Panc1 (cell line): ENCODE measurements around the gene NTM. TPM values are rescaled to one million over a fixed set of nuclear protein-coding genes. Genes with fewer than 3 reads are reported as not detected.

Experiments
- ATAC-seq: fragments of 200-7000 bp; cut with Tn5 transposase; 2 replicates; pipeline ENCODE4 v1.9.1; 2020; ENCODE audit warnings: mild to moderate bottlenecking, moderate library complexity
- BruUV-seq: library from RNA; stranded (reverse); fragments of 400-500 nt; replicated peaks from 2 replicates; lab custom pipeline; 2021; lab: Mats Ljungman, UMichigan
- CTCF ChIA-PET: fragments of 300-600 bp; sonication (Branson Sonifier 250); formaldehyde crosslinking; loops from one replicate; lab custom pipeline; 2022; ENCODE audit warnings: antibody characterized with exemption; lab: Charles Lee
- POLR2A ChIA-PET: fragments of 300-600 bp; sonication (Branson Sonifier 250); formaldehyde crosslinking; loops from one replicate; lab custom pipeline; 2022; ENCODE audit warnings: antibody characterized with exemption; lab: Charles Lee
- DNase-seq: peaks from one replicate; pipeline ENCODE4 v3.0.0-alpha.2; 2010; ENCODE audit warnings: low read depth, low spot score
- H3K27ac ChIP-seq: 2 replicates; pipeline ENCODE4 v1.5.1; 2011; ENCODE audit warnings: mild to moderate bottlenecking, low read length, inconsistent platforms
- H3K27me3 ChIP-seq: fragments of 200-500 bp; sonication (Bioruptor generic); 2 replicates; pipeline ENCODE4 v1.6.0; 2014; ENCODE audit warnings: low read length, inconsistent platforms; ENCODE audit not compliant: control insufficient read depth, insufficient read depth
- H3K36me3 ChIP-seq: fragments of 200-500 bp; sonication (Bioruptor generic); 2 replicates; pipeline ENCODE4 v1.5.1; 2014; ENCODE audit warnings: inconsistent platforms, mild to moderate bottlenecking, low read length, moderate library complexity; ENCODE audit not compliant: control insufficient read depth, insufficient read depth
- H3K4me1 ChIP-seq: 2 replicates; pipeline ENCODE4 v1.5.1; 2011; ENCODE audit warnings: inconsistent platforms, mild to moderate bottlenecking, low read length, moderate library complexity; ENCODE audit not compliant: control insufficient read depth, insufficient read depth
- H3K4me3 ChIP-seq, 2 experiments: 2 replicates each; pipeline ENCODE4 v1.5.1; 2011 to 2012; ENCODE audit warnings: low read depth in 2 of 2, low read length in 2 of 2, mild to moderate bottlenecking in 2 of 2, inconsistent platforms in 1 of 2, moderate library complexity in 1 of 2
- H3K9me3 ChIP-seq: fragments of 200-500 bp; sonication (Bioruptor generic); 2 replicates; pipeline ENCODE4 v1.5.1; 2014; ENCODE audit warnings: low read depth, mild to moderate bottlenecking, inconsistent platforms, low read length, moderate library complexity; ENCODE audit not compliant: control insufficient read depth, insufficient read depth
- POLR2AphosphoS5 ChIP-seq: IDR thresholded peaks from 2 replicates; pipeline ENCODE4 v1.6.1; 2012; ENCODE audit warnings: mild to moderate bottlenecking, low read depth, low read length, moderate library complexity
- REST ChIP-seq, 2 experiments: IDR thresholded peaks; 2 replicates each; pipeline ENCODE4 v1.6.1; 2011 to 2012; ENCODE audit warnings: low read depth in 2 of 2, control low read depth in 1 of 2, low read length in 1 of 2, mild to moderate bottlenecking in 1 of 2, moderate library complexity in 1 of 2; ENCODE audit not compliant: insufficient read depth in 1 of 2
- SIN3A ChIP-seq: IDR thresholded peaks from 2 replicates; pipeline ENCODE4 v1.6.1; 2012; ENCODE audit warnings: low read depth, mild to moderate bottlenecking, low read length, moderate library complexity, borderline replicate concordance; ENCODE audit not compliant: insufficient read depth
- TCF7L2 ChIP-seq: IDR thresholded peaks from 2 replicates; pipeline ENCODE4 v1.6.1; 2011; ENCODE audit warnings: mild to moderate bottlenecking, low read depth, low read length, inconsistent platforms
- in situ Hi-C: cut with HindIII; loops from 2 replicates; pipeline ENCODE4 v1.10.0; 2016; ENCODE audit warnings: low sequenced_read_pairs, low pct_unique_long_range_greater_than_20kb
- intact Hi-C: fragments of 100-400 bp; cut with micrococcal nuclease; formaldehyde crosslinking; loops from one replicate; pipeline ENCODE4 v1.10.0; 2022; ENCODE audit not compliant: unreplicated experiment
- total RNA-seq: library from RNA; stranded (reverse); gene quantifications from one replicate; pipeline ENCODE4 v1.2.1, GENCODE V29; 2021; ENCODE audit not compliant: unreplicated experiment
- TF ChIP-seq, protein P1 (sequence below): fragments of 450-650 bp; IDR thresholded peaks from 2 replicates; pipeline ENCODE4 v1.5.1; 2017; ENCODE audit warnings: mild to moderate bottlenecking

NTM gene
- total RNA-seq, 1 experiment from 2014 or later = 0.10 TPM

DNA sequence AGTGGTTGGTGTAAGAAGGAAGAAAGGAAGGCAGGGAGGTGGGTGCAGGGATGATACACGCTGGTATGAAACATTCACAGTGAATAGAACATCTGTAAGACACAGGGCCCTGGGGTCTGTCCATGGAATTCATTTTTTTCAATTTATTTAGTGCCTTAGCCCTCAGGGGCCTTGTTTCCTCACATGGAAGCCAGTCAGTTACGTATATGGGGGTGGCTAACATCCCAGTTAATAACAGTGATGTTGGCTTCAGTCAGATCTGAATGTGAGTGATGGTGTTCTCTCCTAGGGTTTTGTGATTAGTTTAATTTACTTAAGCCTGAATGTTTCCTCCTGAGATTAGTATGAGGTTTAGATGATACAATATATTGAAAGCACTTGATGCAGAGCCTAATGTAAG, 577.1 kb downstream of the NTM start:
- POLR2A ChIA-PET = no interaction called here
- Histone ChIP-seq H3K9me3 (no peaks in the 10 kb centered on the region), H3K27me3 (no peaks in the 10 kb centered on the region), H3K27ac (no peak overlapping the region), H3K36me3 (no peaks in the 10 kb centered on the region), H3K4me1 (no peaks in the 10 kb centered on the region), H3K4me3 (no peak overlapping the region)
- ATAC-seq (no peak), DNase-seq (no peak)
- CTCF ChIA-PET = no interaction called here
- in situ Hi-C loops = no loop called here
- intact Hi-C loops = no loop called here
- BruUV-seq = no TSS peak
- TF ChIP-seq POLR2AphosphoS5 = no peak
- TF ChIP-seq SIN3A = no peak
- TF ChIP-seq, protein P1, sequence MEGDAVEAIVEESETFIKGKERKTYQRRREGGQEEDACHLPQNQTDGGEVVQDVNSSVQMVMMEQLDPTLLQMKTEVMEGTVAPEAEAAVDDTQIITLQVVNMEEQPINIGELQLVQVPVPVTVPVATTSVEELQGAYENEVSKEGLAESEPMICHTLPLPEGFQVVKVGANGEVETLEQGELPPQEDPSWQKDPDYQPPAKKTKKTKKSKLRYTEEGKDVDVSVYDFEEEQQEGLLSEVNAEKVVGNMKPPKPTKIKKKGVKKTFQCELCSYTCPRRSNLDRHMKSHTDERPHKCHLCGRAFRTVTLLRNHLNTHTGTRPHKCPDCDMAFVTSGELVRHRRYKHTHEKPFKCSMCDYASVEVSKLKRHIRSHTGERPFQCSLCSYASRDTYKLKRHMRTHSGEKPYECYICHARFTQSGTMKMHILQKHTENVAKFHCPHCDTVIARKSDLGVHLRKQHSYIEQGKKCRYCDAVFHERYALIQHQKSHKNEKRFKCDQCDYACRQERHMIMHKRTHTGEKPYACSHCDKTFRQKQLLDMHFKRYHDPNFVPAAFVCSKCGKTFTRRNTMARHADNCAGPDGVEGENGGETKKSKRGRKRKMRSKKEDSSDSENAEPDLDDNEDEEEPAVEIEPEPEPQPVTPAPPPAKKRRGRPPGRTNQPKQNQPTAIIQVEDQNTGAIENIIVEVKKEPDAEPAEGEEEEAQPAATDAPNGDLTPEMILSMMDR = no peak
- no peak for TF ChIP-seq TCF7L2
- no peak for TF ChIP-seq REST (IDR thresholded peaks at IDR 0.05; ENCODE audit: insufficient read depth in 1 of 2, low read depth in 2 of 2, low read length in 1 of 2)

- Histone ChIP-seq H3K27ac (no peak overlapping the region), H3K36me3 (no peaks in the 10 kb centered on the region), H3K9me3 (no peaks in the 10 kb centered on the region), H3K4me3 (no peak overlapping the region), H3K4me1 (no peaks in the 10 kb centered on the region), H3K27me3 (no peaks in the 10 kb centered on the region)
- TF ChIP-seq REST (IDR thresholded peaks at IDR 0.05; ENCODE audit: insufficient read depth in 1 of 2, low read depth in 2 of 2, low read length in 1 of 2) = no peak
- no peak for TF ChIP-seq TCF7L2
- ChIA-PET CTCF (no interaction called here), POLR2A (no interaction called here)
- no peak for ATAC-seq
- BruUV-seq = no TSS peak
- DNase-seq = no peak
- in situ Hi-C loops (no loop called here), intact Hi-C loops (no loop called here)
Observed at GRCh38 chr11:131951121-131951520, 580.7 kb downstream of the NTM start.
